DND-41 (cell line): Measurements from ENCODE around the gene POU2AF3.

Source experiments
- CTCF ChIP-seq: IDR thresholded peaks from 2 replicates; pipeline ENCODE4 v1.5.1; 2012; ENCODE audit warnings: borderline replicate concordance, low read length, moderate library complexity, mild to moderate bottlenecking; ENCODE audit not compliant: poor library complexity, severe bottlenecking; ENCODE audit errors: extremely low read depth
- EZH2 ChIP-seq: IDR thresholded peaks from 3 replicates; pipeline ENCODE4 v1.6.1; 2012; ENCODE audit warnings: borderline replicate concordance, low read depth, mild to moderate bottlenecking, moderate library complexity, low read length, inconsistent platforms; ENCODE audit not compliant: severe bottlenecking

- TF ChIP-seq EZH2: no peak
- TF ChIP-seq CTCF: no peak
These were observed 2.1 kb upstream of the POU2AF3 start for GRCh38 chr11:111296196-111296595.
